PC-9 (cell line): Measurements from ENCODE around the gene RBM19. TPM values are rescaled to one million over a fixed set of nuclear protein-coding genes. Genes with fewer than 3 reads are reported as not detected.

Source experiments
- BruUV-seq: library from RNA; stranded (reverse); fragments of 400-500 nt; replicated peaks from 2 replicates; lab custom pipeline; 2021; lab: Mats Ljungman, UMichigan
- CTCF ChIA-PET: fragments of 300-600 bp; sonication (Branson Sonifier 250); formaldehyde crosslinking; loops from one replicate; lab custom pipeline; 2022; ENCODE audit warnings: antibody characterized with exemption; lab: Charles Lee
- POLR2A ChIA-PET: fragments of 300-600 bp; sonication (Branson Sonifier 250); formaldehyde crosslinking; loops from one replicate; lab custom pipeline; 2022; ENCODE audit warnings: antibody characterized with exemption; ENCODE audit not compliant: unreplicated experiment; lab: Charles Lee
- DNase-seq, 2 experiments: peaks; one replicate each; pipeline versions ENCODE4 v3.0.0 to v3.0.0-alpha.2; 2015 to 2022; ENCODE audit warnings: mixed read lengths in 1 of 2
- H2AFZ ChIP-seq: fragments of 200-600 bp; sonication (generic); 2 replicates; pipeline ENCODE4 v1.8.1; 2017; ENCODE audit warnings: antibody characterized with exemption
- H3F3A ChIP-seq: fragments of 200-600 bp; sonication (generic); 2 replicates; pipeline ENCODE4 v1.8.1; 2017; ENCODE audit warnings: antibody characterized with exemption, mild to moderate bottlenecking, low read depth; ENCODE audit not compliant: insufficient read depth
- H3K27ac ChIP-seq: fragments of 200-600 bp; sonication (generic); 2 replicates; pipeline ENCODE4 v1.6.1; 2016; ENCODE audit warnings: mixed run types
- H3K27me3 ChIP-seq: fragments of 200-600 bp; sonication (generic); 2 replicates; pipeline ENCODE4 v1.6.1; 2016; ENCODE audit warnings: low read depth, mixed run types; ENCODE audit not compliant: insufficient read depth
- H3K36me3 ChIP-seq: fragments of 200-600 bp; sonication (generic); 2 replicates; pipeline ENCODE4 v1.6.1; 2016; ENCODE audit warnings: low read depth, mixed run types
- H3K4me1 ChIP-seq: fragments of 200-600 bp; sonication (generic); replicated peaks from 2 replicates; pipeline ENCODE4 v1.6.1; 2016; ENCODE audit warnings: mixed run types; ENCODE audit not compliant: insufficient read depth
- H3K4me2 ChIP-seq: fragments of 200-600 bp; sonication (generic); 2 replicates; pipeline ENCODE4 v1.6.1; 2017; ENCODE audit warnings: mixed run types
- H3K4me3 ChIP-seq: fragments of 200-600 bp; sonication (generic); 2 replicates; pipeline ENCODE4 v1.6.1; 2016; ENCODE audit warnings: mixed run types
- H3K79me2 ChIP-seq: fragments of 200-600 bp; sonication (generic); 2 replicates; pipeline ENCODE4 v1.6.1; 2017; ENCODE audit warnings: low read depth, mixed run types
- H3K9me2 ChIP-seq: fragments of 200-600 bp; sonication (generic); 2 replicates; pipeline ENCODE4 v1.8.1; 2017; ENCODE audit warnings: mild to moderate bottlenecking; ENCODE audit not compliant: insufficient read depth
- H3K9me3 ChIP-seq: fragments of 200-600 bp; sonication (generic); 2 replicates; pipeline ENCODE4 v1.8.1; 2016; ENCODE audit warnings: low read depth; ENCODE audit not compliant: insufficient read depth
- H4K20me1 ChIP-seq: fragments of 200-600 bp; sonication (generic); 2 replicates; pipeline ENCODE4 v1.8.1; 2017; ENCODE audit not compliant: insufficient read depth
- CTCF ChIP-seq: fragments of 200-600 bp; sonication (generic); conservative IDR thresholded peaks from 2 replicates; pipeline ENCODE4 v1.6.1; 2017; ENCODE audit warnings: mixed run types, antibody characterized with exemption, mild to moderate bottlenecking, moderate library complexity
- EZH2 ChIP-seq: fragments of 200-600 bp; sonication (generic); IDR thresholded peaks from 2 replicates; pipeline ENCODE4 v1.8.0; 2017; ENCODE audit warnings: antibody characterized with exemption, low read depth
- intact Hi-C: fragments of 100-400 bp; cut with micrococcal nuclease; formaldehyde crosslinking; loops from one replicate; pipeline ENCODE4 v1.10.0; 2022; ENCODE audit not compliant: unreplicated experiment
- total RNA-seq: library from RNA; stranded (reverse); gene quantifications from 2 replicates; pipeline ENCODE4 v1.2.3, GENCODE V29; 2021

The RBM19 gene
- total RNA-seq, 1 experiment from 2014 or later = 23.8 TPM

DNA sequence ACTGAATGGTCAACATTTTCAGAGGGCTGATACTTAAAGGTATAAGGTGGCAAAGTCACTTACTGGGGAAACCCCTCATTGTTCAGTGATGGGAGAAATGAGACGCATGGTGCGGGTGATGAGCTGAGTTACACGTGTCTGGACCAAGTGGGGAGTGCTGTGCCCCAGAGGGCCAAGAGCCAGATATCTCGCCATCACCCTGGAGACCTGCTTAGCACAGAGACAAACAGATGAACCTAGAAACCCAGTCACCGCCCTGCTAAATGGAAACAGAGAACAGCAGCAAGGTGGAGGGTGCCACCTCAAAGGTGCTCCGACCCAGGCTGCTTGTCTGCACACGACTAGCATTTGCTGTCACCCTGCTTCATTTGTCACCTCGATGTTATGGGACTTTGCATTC is 92.4 kb downstream of the RBM19 start:
- H3K9me3 ChIP-seq = no peaks in the 10 kb centered on the region
- H2AFZ ChIP-seq = no peak overlapping the region
- ChIA-PET POLR2A (no interaction called here), CTCF (no interaction called here)
- H3K4me2 ChIP-seq = no peak overlapping the region
- TF ChIP-seq CTCF (no peak), EZH2 (no peak)
- H3F3A ChIP-seq = no peaks in the 10 kb centered on the region
- H3K27me3 ChIP-seq = no peaks in the 10 kb centered on the region
- no TSS peak for BruUV-seq
- no peak overlapping the region for H3K27ac ChIP-seq
- H3K9me2 ChIP-seq = no peaks in the 10 kb centered on the region
- no peak for DNase-seq
- H3K79me2 ChIP-seq = no peaks in the 10 kb centered on the region
- no peaks in the 10 kb centered on the region for H3K36me3 ChIP-seq
- no peaks in the 10 kb centered on the region for H4K20me1 ChIP-seq
- no peaks in the 10 kb centered on the region for H3K4me1 ChIP-seq
- H3K4me3 ChIP-seq = no peak overlapping the region
- intact Hi-C loops = no loop called here

GRCh38 chr12:113870890-113871289 is 95.2 kb downstream of the RBM19 start:
- no peaks in the 10 kb centered on the region for H3K79me2 ChIP-seq
- CTCF ChIA-PET = no interaction called here
- no peaks in the 10 kb centered on the region for H3K9me2 ChIP-seq
- TF ChIP-seq CTCF (no peak), EZH2 (no peak)
- no peaks in the 10 kb centered on the region for H3F3A ChIP-seq
- H3K9me3 ChIP-seq = no peaks in the 10 kb centered on the region
- no peaks in the 10 kb centered on the region for H3K4me1 ChIP-seq
- H2AFZ ChIP-seq = no peak overlapping the region
- H3K27ac ChIP-seq = no peak overlapping the region
- H3K4me3 ChIP-seq = no peak overlapping the region
- BruUV-seq = no TSS peak
- H3K27me3 ChIP-seq = no peaks in the 10 kb centered on the region
- no peak for DNase-seq
- H3K36me3 ChIP-seq = no peaks in the 10 kb centered on the region
- no peak overlapping the region for H3K4me2 ChIP-seq
- intact Hi-C loops = no loop called here
- POLR2A ChIA-PET = no interaction called here
- H4K20me1 ChIP-seq = no peaks in the 10 kb centered on the region

- intact Hi-C loops = no loop called here
- no TSS peak for BruUV-seq
These were observed 96.1 kb downstream of the RBM19 start for GRCh38 chr12:113870035-113870434.

More at GRCh38 chr12:113870035-113870434, 96.1 kb downstream of the RBM19 start:
- Histone ChIP-seq H3F3A (no peaks in the 10 kb centered on the region), H3K9me3 (no peaks in the 10 kb centered on the region), H4K20me1 (no peaks in the 10 kb centered on the region), H3K79me2 (no peaks in the 10 kb centered on the region), H2AFZ (no peak overlapping the region), H3K4me1 (no peaks in the 10 kb centered on the region), H3K36me3 (no peaks in the 10 kb centered on the region), H3K4me3 (no peak overlapping the region), H3K4me2 (no peak overlapping the region), H3K27me3 (no peaks in the 10 kb centered on the region), H3K27ac (no peak overlapping the region), H3K9me2 (no peaks in the 10 kb centered on the region)
- DNase-seq = no peak
- POLR2A ChIA-PET = no interaction called here
- CTCF ChIA-PET = no interaction called here
- no peak for TF ChIP-seq CTCF
- no peak for TF ChIP-seq EZH2
